ENCODE measurements around the gene IWS1. TPM values are rescaled to one million over a fixed set of nuclear protein-coding genes. Genes with fewer than 3 reads are reported as not detected.

The IWS1 gene
- total RNA-seq, 1 experiment from 2014 or later = 56.0 TPM

DNA sequence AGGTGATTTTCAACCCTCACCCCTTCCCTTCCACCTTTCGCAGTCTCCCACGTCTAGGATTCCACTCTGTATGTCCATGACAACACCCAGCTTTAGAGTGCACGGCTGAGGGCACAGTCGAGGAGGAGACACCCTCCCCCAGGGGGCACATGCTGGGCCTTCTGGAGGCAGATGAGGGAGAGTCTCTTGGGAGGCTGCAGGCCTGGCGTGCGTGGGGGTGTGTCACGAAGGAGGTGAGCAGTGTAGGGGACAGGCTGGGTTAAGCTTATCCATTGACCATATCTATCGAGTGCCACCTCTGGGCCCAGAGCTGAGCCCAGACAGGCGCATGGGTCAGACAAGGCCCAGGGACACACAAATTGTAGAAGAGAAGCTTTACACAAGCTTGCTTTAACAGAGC lies 89.2 kb downstream of the IWS1 start:
- no TSS peak for BruUV-seq (replicated peaks)

DNA sequence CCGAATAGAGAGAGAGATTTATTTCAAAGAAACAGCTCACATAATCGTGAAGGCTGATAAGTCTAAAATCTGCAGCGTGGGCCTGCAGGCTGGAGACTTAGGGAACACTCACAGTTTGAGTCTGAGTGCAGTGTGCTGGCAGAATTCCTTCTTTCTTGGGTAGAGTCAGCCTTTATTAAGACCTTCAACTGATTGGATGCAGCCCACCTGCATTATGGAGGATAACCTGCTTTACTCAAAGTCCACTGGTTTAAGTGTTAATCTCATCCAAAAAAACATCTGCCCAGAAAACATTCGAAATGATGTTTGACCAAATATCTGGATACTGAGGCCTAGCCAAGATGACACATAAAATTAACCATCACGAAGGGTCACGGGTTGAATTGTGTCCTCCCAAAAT lies 91.8 kb downstream of the IWS1 start:
- no peak overlapping the region for H3K4me3 Mint-ChIP-seq (ENCODE audit: unreplicated experiment)
- no TSS peak for BruUV-seq (replicated peaks)
- intact Hi-C loops (cut with micrococcal nuclease; ENCODE audit: unreplicated experiment) = no loop called here
- H3K9me3 Mint-ChIP-seq (ENCODE audit: unreplicated experiment) = peaks cover under 1% of the 10 kb centered on the region
- H3K4me1 Mint-ChIP-seq (ENCODE audit: low read depth, unreplicated experiment) = peaks cover 6% of the 10 kb centered on the region
- TF ChIP-seq, protein P1, sequence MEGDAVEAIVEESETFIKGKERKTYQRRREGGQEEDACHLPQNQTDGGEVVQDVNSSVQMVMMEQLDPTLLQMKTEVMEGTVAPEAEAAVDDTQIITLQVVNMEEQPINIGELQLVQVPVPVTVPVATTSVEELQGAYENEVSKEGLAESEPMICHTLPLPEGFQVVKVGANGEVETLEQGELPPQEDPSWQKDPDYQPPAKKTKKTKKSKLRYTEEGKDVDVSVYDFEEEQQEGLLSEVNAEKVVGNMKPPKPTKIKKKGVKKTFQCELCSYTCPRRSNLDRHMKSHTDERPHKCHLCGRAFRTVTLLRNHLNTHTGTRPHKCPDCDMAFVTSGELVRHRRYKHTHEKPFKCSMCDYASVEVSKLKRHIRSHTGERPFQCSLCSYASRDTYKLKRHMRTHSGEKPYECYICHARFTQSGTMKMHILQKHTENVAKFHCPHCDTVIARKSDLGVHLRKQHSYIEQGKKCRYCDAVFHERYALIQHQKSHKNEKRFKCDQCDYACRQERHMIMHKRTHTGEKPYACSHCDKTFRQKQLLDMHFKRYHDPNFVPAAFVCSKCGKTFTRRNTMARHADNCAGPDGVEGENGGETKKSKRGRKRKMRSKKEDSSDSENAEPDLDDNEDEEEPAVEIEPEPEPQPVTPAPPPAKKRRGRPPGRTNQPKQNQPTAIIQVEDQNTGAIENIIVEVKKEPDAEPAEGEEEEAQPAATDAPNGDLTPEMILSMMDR (IDR thresholded peaks at IDR 0.05; ENCODE audit: insufficient read depth in 1 of 2, low read depth in 1 of 2, low read length in 1 of 2, severe bottlenecking in 1 of 2, unreplicated experiment in 1 of 2) = no peak
- Histone ChIP-seq H3K4me1 (peaks cover 19% of the 10 kb centered on the region), H3K36me3 (ENCODE audit: control insufficient read depth, insufficient read depth, low read length) (no peaks in the 10 kb centered on the region; the same call in 1 of the 2 replicates), H3K4me3 (ENCODE audit: low read depth, low read length) (no peak overlapping the region), H3K9me3 (no peaks in the 10 kb centered on the region; the same call in 1 of the 2 replicates), H3K27me3 (replicated peaks; ENCODE audit: control insufficient read depth, insufficient read depth, low read length) (no peaks in the 10 kb centered on the region)
- DNase-seq = no peak
- H3K36me3 Mint-ChIP-seq (ENCODE audit: insufficient read depth, unreplicated experiment) = peaks cover 5% of the 10 kb centered on the region
- H3K27ac Mint-ChIP-seq (ENCODE audit: unreplicated experiment) = no peak overlapping the region
- no peaks in the 10 kb centered on the region for H3K27me3 Mint-ChIP-seq (ENCODE audit: insufficient read depth, unreplicated experiment)
- ChIA-PET CTCF (no interaction called here), POLR2A (no interaction called here)

More for the DNA sequence above, 89.2 kb downstream of the IWS1 start:
- Mint-ChIP-seq H3K4me1 (ENCODE audit: low read depth, unreplicated experiment) (peaks cover 6% of the 10 kb centered on the region), H3K27me3 (ENCODE audit: insufficient read depth, unreplicated experiment) (no peaks in the 10 kb centered on the region), H3K4me3 (ENCODE audit: unreplicated experiment) (no peak overlapping the region), H3K36me3 (ENCODE audit: insufficient read depth, unreplicated experiment) (peaks cover 5% of the 10 kb centered on the region), H3K27ac (ENCODE audit: unreplicated experiment) (peak overlapping the region; percentile 84), H3K9me3 (ENCODE audit: unreplicated experiment) (peaks cover 17% of the 10 kb centered on the region)
- H3K36me3 ChIP-seq (ENCODE audit: control insufficient read depth, insufficient read depth, low read length) = no peaks in the 10 kb centered on the region; the same call in 1 of the 2 replicates
- POLR2A ChIA-PET = no interaction called here
- H3K27me3 ChIP-seq (replicated peaks; ENCODE audit: control insufficient read depth, insufficient read depth, low read length) = no peaks in the 10 kb centered on the region
- intact Hi-C loops (cut with micrococcal nuclease; ENCODE audit: unreplicated experiment) = no loop called here
- CTCF ChIA-PET = interaction anchor here (1.6 kb wide), 1 partner anchor 22 kb away, joined by 4 read pairs; no protein-coding TSS in a partner anchor
- H3K4me1 ChIP-seq = peaks cover 19% of the 10 kb centered on the region
- no peak overlapping the region for H3K4me3 ChIP-seq (ENCODE audit: low read depth, low read length)
- TF ChIP-seq, protein P1 (IDR thresholded peaks at IDR 0.05; ENCODE audit: insufficient read depth in 1 of 2, low read depth in 1 of 2, low read length in 1 of 2, severe bottlenecking in 1 of 2, unreplicated experiment in 1 of 2) = no peak
- H3K9me3 ChIP-seq = peaks cover 13% of the 10 kb centered on the region
- DNase-seq = no peak

DNA sequence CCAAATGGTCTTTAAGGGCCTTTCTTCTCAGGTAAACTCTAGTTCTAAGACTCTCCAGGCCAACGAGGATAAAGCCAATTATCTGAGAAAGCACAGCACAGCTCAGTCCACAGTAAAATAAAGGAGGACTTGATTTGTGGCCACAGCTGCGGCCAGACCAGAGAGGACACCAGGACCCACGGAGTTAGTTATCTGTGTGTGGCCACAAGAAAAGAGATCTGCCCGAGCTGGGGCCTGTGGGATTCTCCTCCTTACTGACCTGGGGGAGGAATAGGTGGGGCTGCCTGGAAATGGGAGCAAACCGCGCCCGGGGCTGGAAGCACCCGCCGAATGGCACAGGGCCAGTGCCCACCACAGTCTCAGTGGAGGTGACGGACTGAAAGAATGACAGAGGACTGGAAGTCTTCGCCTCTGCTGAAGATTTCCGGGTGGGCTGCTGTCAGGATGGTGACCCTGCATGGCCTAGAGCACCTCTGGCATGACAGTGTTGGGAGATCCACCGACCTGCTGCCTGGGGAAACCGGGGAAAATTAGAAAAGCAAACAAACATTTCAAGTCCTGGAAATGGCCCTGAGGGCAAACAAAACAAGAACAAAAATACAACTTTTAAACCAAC lies 94.8 kb downstream of the IWS1 start:
- CTCF ChIA-PET = no interaction called here
- H3K27me3 ChIP-seq (replicated peaks; ENCODE audit: control insufficient read depth, insufficient read depth, low read length) = no peaks in the 10 kb centered on the region
- no peaks in the 10 kb centered on the region for H3K27me3 Mint-ChIP-seq (ENCODE audit: insufficient read depth, unreplicated experiment)
- no peaks in the 10 kb centered on the region for H3K9me3 ChIP-seq
- no peak for DNase-seq
- no peaks in the 10 kb centered on the region for H3K9me3 Mint-ChIP-seq (ENCODE audit: unreplicated experiment)
- no TSS peak for BruUV-seq (replicated peaks)
- TF ChIP-seq, protein P1 (IDR thresholded peaks at IDR 0.05; ENCODE audit: insufficient read depth in 1 of 2, low read depth in 1 of 2, low read length in 1 of 2, severe bottlenecking in 1 of 2, unreplicated experiment in 1 of 2) = no peak
- H3K4me1 Mint-ChIP-seq (ENCODE audit: low read depth, unreplicated experiment) = no peaks in the 10 kb centered on the region
- POLR2A ChIA-PET = no interaction called here
- no peaks in the 10 kb centered on the region for H3K36me3 ChIP-seq (ENCODE audit: control insufficient read depth, insufficient read depth, low read length)
- H3K4me3 ChIP-seq (ENCODE audit: low read depth, low read length) = no peak overlapping the region
- H3K4me3 Mint-ChIP-seq (ENCODE audit: unreplicated experiment) = no peak overlapping the region
- H3K27ac Mint-ChIP-seq (ENCODE audit: unreplicated experiment) = no peak overlapping the region
- intact Hi-C loops (cut with micrococcal nuclease; ENCODE audit: unreplicated experiment) = no loop called here
- no peaks in the 10 kb centered on the region for H3K36me3 Mint-ChIP-seq (ENCODE audit: insufficient read depth, unreplicated experiment)
- no peaks in the 10 kb centered on the region for H3K4me1 ChIP-seq

Other genes with a start within 250 kb of the IWS1 start
- gene ERCC3, start 232.3 kb downstream of the IWS1 start, total RNA-seq (2022) = 50.5 and 52.5 TPM in 2 replicates
- 35.0 and 38.7 TPM in 2 replicates for gene MAP3K2, start 138.5 kb downstream of the IWS1 start, total RNA-seq (2022)
- 4.1 and 6.4 TPM in 2 replicates for gene PROC, start 108.1 kb downstream of the IWS1 start, total RNA-seq (2022)
- 0.27 and 0.58 TPM in 2 replicates for gene MYO7B, start 9.2 kb upstream of the IWS1 start, total RNA-seq (2022)
- gene GPR17, start 119.7 kb upstream of the IWS1 start, total RNA-seq (2022) = not detected in 2 replicates
- 9.6 and 10.0 TPM in 2 replicates for gene LIMS2, start 149.0 kb upstream of the IWS1 start, total RNA-seq (2022)
- gene SFT2D3, start 175.0 kb upstream of the IWS1 start, total RNA-seq (2022) = 12.0 and 12.2 TPM in 2 replicates

All from Caco-2 (cell line).